GM23248 (cell line): ENCODE data around the gene H6PD. TPM values are rescaled to one million over a fixed set of nuclear protein-coding genes. Genes with fewer than 3 reads are reported as not detected.

Source experiments
- DNase-seq: peaks from one replicate; pipeline ENCODE4 v3.0.0-alpha.2; 2015
- H2AFZ ChIP-seq: fragments of 200-600 bp; sonication (generic); 2 replicates; pipeline ENCODE4 v1.6.1; 2016; ENCODE audit warnings: antibody characterized with exemption
- H3F3A ChIP-seq: fragments of 200-600 bp; sonication (generic); 2 replicates; pipeline ENCODE4 v1.6.1; 2016; ENCODE audit warnings: mild to moderate bottlenecking, antibody characterized with exemption, mixed run types; ENCODE audit not compliant: insufficient read depth
- H3K27ac ChIP-seq: fragments of 200-600 bp; sonication (generic); 2 replicates; pipeline ENCODE4 v1.5.1; 2016; ENCODE audit warnings: mild to moderate bottlenecking
- H3K27me3 ChIP-seq: fragments of 200-600 bp; sonication (generic); replicated peaks from 2 replicates; pipeline ENCODE4 v1.6.1; 2016; ENCODE audit warnings: mild to moderate bottlenecking; ENCODE audit not compliant: insufficient read depth
- H3K36me3 ChIP-seq: fragments of 200-600 bp; sonication (generic); 2 replicates; pipeline ENCODE4 v1.6.1; 2016; ENCODE audit warnings: low read depth, mild to moderate bottlenecking
- H3K4me1 ChIP-seq: fragments of 200-600 bp; sonication (generic); 2 replicates; pipeline ENCODE4 v1.6.1; 2016; ENCODE audit warnings: mild to moderate bottlenecking; ENCODE audit not compliant: insufficient read depth
- H3K4me2 ChIP-seq: fragments of 200-600 bp; sonication (generic); one replicate; pipeline ENCODE4 v1.6.1; 2016; ENCODE audit warnings: mild to moderate bottlenecking; ENCODE audit not compliant: unreplicated experiment
- H3K4me3 ChIP-seq: fragments of 200-600 bp; sonication (generic); 2 replicates; pipeline ENCODE4 v1.5.1; 2016; ENCODE audit warnings: mild to moderate bottlenecking
- H3K79me2 ChIP-seq: fragments of 200-600 bp; sonication (generic); 2 replicates; pipeline ENCODE4 v1.6.1; 2016; ENCODE audit warnings: mild to moderate bottlenecking; ENCODE audit not compliant: insufficient read depth
- H3K9ac ChIP-seq: fragments of 200-600 bp; sonication (generic); 2 replicates; pipeline ENCODE4 v1.6.1; 2016; ENCODE audit warnings: mild to moderate bottlenecking
- H3K9me2 ChIP-seq: fragments of 200-600 bp; sonication (generic); 2 replicates; pipeline ENCODE4 v1.6.1; 2016; ENCODE audit warnings: mixed run types, mild to moderate bottlenecking, moderate library complexity; ENCODE audit not compliant: insufficient read depth
- H3K9me3 ChIP-seq: fragments of 200-600 bp; sonication (generic); one replicate; pipeline ENCODE4 v1.6.1; 2017; ENCODE audit warnings: low read depth
- H4K20me1 ChIP-seq: fragments of 200-600 bp; sonication (generic); 2 replicates; pipeline ENCODE4 v1.6.0; 2016; ENCODE audit not compliant: insufficient read depth
- EZH2 ChIP-seq: fragments of 200-600 bp; sonication (generic); IDR thresholded peaks from 2 replicates; pipeline ENCODE4 v1.6.1; 2018; ENCODE audit warnings: antibody characterized with exemption, mild to moderate bottlenecking; ENCODE audit not compliant: insufficient read depth, poor library complexity, severe bottlenecking
- EZH2phosphoT487 ChIP-seq: fragments of 200-600 bp; sonication (generic); IDR thresholded peaks from 2 replicates; pipeline ENCODE4 v1.6.1; 2018; ENCODE audit warnings: antibody characterized with exemption, moderate library complexity, mild to moderate bottlenecking, low read depth; ENCODE audit not compliant: insufficient read depth
- WGBS, 2 experiments: methylation state at CpG; one replicate each; pipeline ENCODE4 v1.1.6; 2015 to 2017; ENCODE audit warnings: low lambda C conversion rate in 2 of 2, low coverage in 1 of 2; ENCODE audit errors: missing lambda C conversion rate in 2 of 2; 5-methylcytosine and 5-hydroxymethylcytosine counted together
- in situ Hi-C: fragments of 300-500 bp; cut with MboI; formaldehyde crosslinking; loops from 2 replicates; pipeline ENCODE4 v1.15.0; 2020
- polyA plus RNA-seq: library from polyadenylated mRNA; unstranded; fragments of >200 nt; fragmentation: Nextera tagmentation; extraction: Ambion mirVana; gene quantifications from 2 replicates; pipeline ENCODE4 v1.2.1, GENCODE V29; 2016
- total RNA-seq: library from RNA; depleted of rRNA; stranded (reverse); fragments of >200 nt; shearing (Covaris generic); gene quantifications from 2 replicates; pipeline ENCODE4 v1.2.3, GENCODE V29; 2014

H6PD gene
- total and polyA plus RNA-seq, 2 experiments from 2014 or later = 16.1 to 29.6 TPM

DNA sequence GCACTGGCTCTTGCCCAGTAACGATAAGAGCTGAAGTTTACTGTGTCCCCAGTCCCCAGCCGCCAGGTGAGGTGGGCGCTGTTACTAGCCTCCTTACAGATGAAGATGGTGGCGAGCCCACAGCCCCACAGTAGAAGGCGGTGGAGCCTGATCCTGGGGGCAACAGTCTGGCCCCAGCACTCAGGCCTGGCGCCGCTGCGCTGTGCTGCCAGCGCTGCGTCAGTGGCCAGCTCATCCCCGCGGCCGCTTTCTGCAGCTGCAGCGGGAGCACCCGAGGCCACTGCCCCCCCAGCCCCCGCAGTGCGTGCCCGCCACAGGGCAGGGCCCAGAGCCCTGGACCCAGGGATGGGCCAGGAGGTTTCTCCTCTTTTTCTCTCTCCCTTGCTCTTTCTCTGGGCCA is 13.3 kb downstream of the H6PD start:
- Histone ChIP-seq H3K79me2 (peaks cover 3% of the 10 kb centered on the region; the same call in 1 of the 2 replicates), H3K9me3 (no peaks in the 10 kb centered on the region), H3K9me2 (no peaks in the 10 kb centered on the region), H3K4me1 (no peaks in the 10 kb centered on the region), H3K27ac (no peak overlapping the region), H3F3A (no peaks in the 10 kb centered on the region), H2AFZ (no peak overlapping the region), H3K27me3 (no peaks in the 10 kb centered on the region), H3K9ac (no peak overlapping the region), H3K4me3 (no peak overlapping the region), H3K4me2 (no peak overlapping the region), H3K36me3 (no peaks in the 10 kb centered on the region; the same call in 1 of the 2 replicates), H4K20me1 (no peaks in the 10 kb centered on the region)
- in situ Hi-C loops = no loop called here
- no peak for DNase-seq
- 87 to 91% methylated on average over 12 to 18 of the region's 18 CpGs for WGBS, 2 experiments
- TF ChIP-seq EZH2phosphoT487 = no peak
- no peak for TF ChIP-seq EZH2

GRCh38 chr1:9248341-9249262 is 14.0 kb downstream of the H6PD start:
- WGBS, 2 experiments = 87 to 88% methylated on average over 19 to 21 of the region's 21 CpGs
- no peak for DNase-seq
- Histone ChIP-seq H3K9me2 (no peaks in the 10 kb centered on the region), H4K20me1 (no peaks in the 10 kb centered on the region), H3K4me1 (no peaks in the 10 kb centered on the region), H3K9ac (no peak overlapping the region), H3K4me3 (no peak overlapping the region), H3K27me3 (no peaks in the 10 kb centered on the region), H3K4me2 (no peak overlapping the region), H3F3A (no peaks in the 10 kb centered on the region), H3K36me3 (no peaks in the 10 kb centered on the region; the same call in 1 of the 2 replicates), H3K27ac (no peak overlapping the region), H3K79me2 (no peaks in the 10 kb centered on the region; the same call in 1 of the 2 replicates), H2AFZ (no peak overlapping the region), H3K9me3 (no peaks in the 10 kb centered on the region)
- in situ Hi-C loops = no loop called here
- no peak for TF ChIP-seq EZH2
- no peak for TF ChIP-seq EZH2phosphoT487

DNA sequence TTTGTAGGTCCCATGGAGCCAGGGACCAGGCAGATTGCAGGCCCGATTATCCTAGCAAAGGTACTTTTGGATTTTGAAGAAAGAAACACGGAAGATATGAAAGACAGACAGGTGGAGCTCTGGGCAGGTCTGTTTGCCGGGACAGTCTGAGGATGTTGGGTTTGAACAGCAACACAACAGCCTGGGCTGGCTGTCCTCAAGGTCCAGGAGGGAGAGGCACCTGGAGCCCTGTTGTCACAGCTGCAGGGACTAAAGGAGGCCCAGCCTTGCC is 14.6 kb downstream of the H6PD start:
- Histone ChIP-seq H3K9ac (no peak overlapping the region), H3K4me1 (no peaks in the 10 kb centered on the region), H3K9me3 (no peaks in the 10 kb centered on the region), H3F3A (no peaks in the 10 kb centered on the region), H3K36me3 (no peaks in the 10 kb centered on the region; the same call in 1 of the 2 replicates), H4K20me1 (no peaks in the 10 kb centered on the region), H3K4me2 (no peak overlapping the region), H3K27me3 (no peaks in the 10 kb centered on the region), H2AFZ (no peak overlapping the region), H3K4me3 (no peak overlapping the region), H3K79me2 (no peaks in the 10 kb centered on the region; the same call in 1 of the 2 replicates), H3K27ac (no peak overlapping the region), H3K9me2 (no peaks in the 10 kb centered on the region)
- TF ChIP-seq EZH2phosphoT487 (no peak), EZH2 (no peak)
- in situ Hi-C loops = no loop called here
- 80% methylated on average over 3 of the region's 3 CpGs for WGBS, 2 experiments
- DNase-seq = no peak

DNA sequence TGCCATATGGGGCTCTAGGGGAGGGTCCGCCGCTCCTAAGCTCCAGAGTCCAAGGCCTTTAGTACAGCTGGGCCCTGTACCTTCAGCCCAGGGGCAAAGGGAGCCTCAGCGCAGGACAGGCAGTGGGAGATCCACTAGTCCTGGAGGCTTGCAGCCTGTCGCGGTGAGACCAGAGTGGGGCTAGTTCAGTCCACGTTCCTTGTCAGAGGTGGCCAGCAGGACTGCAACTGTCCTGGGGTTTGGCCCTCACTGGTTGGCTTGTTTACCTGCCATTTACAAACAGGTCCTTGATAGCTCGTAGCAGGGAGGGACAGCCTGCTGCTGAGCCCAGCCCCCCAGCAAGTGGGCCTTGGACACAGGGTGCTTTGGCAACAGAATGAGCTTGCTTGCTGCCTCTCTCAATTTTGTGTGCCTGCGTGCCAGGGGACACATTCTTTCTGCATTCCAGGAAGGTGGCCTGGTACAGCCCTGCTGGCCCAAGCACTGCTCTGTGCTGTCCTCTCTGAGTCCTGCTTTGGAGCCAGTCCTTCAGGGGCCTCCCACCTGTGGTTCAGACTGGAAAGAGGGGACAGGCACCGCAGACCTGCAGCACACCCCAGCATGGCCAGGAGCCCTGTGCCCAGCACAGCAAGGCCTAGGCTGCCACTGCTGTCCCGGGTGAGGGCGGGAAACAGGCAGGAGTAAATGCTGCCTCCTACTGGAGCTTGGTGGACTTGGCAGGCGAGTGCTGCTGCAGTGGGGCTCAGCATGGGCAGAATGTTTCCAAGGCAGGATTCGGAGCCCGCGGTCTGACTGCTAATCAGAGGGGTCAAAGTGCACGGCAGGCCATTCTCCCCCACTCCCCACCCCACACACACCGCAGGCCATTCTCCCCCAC is 15.2 kb downstream of the H6PD start:
- in situ Hi-C loops = no loop called here

More for the DNA sequence above, 15.2 kb downstream of the H6PD start:
- Histone ChIP-seq H3F3A (no peaks in the 10 kb centered on the region), H3K4me2 (no peak overlapping the region), H3K79me2 (no peaks in the 10 kb centered on the region), H3K9ac (no peak overlapping the region), H3K9me3 (no peaks in the 10 kb centered on the region), H3K36me3 (no peaks in the 10 kb centered on the region), H3K27ac (no peak overlapping the region), H4K20me1 (no peaks in the 10 kb centered on the region), H3K4me3 (no peak overlapping the region), H3K27me3 (no peaks in the 10 kb centered on the region), H3K9me2 (no peaks in the 10 kb centered on the region), H3K4me1 (no peaks in the 10 kb centered on the region), H2AFZ (no peak overlapping the region)
- no peak for TF ChIP-seq EZH2phosphoT487
- TF ChIP-seq EZH2 = no peak
- DNase-seq = peak; percentile 71
- 77% methylated on average over 13 to 16 of the region's 17 CpGs for WGBS, 2 experiments
